HG03060 (cell line): ENCODE measurements around the gene TEX19.

Experiments used
- ATAC-seq: cut with Tn5 transposase; IDR thresholded peaks from one replicate; pipeline ENCODE4 v1.9.1; 2021; ENCODE audit warnings: low read depth, moderate number of reproducible peaks; ENCODE audit not compliant: unreplicated experiment

The TEX19 gene

GRCh38 chr17:82358465-82359350 is at the start of gene TEX19:
TEX19 (plus strand) TSS chr17:82359247; CDS start chr17:82362151, 2,904 bp downstream.
- ATAC-seq = no peak

GRCh38 chr17:82309656-82310570 is 49.1 kb upstream of the TEX19 start:
- no peak for ATAC-seq

DNA sequence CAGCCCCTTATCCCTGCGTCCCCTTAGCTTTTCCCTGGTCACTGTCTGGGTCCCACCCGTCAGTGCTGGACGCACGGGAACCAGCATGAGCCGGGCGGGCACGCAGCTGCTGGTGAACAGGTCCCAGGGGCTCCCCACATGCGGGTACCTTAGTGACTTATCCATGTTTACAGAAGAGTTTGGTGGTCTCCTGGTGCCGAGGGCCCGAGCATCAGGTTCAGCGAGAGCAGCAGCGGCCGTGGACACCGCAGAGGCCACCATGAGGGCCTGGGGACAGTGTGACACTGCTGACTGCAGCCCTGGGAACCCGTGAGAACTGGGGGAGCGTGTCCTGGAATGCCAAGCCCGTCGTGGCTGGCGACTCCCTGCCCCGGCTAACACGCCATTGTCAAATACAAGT is 48.2 kb upstream of the TEX19 start:
- ATAC-seq = no peak

- no peak for ATAC-seq
Observed at GRCh38 chr17:82311971-82312370, 47.1 kb upstream of the TEX19 start.

DNA sequence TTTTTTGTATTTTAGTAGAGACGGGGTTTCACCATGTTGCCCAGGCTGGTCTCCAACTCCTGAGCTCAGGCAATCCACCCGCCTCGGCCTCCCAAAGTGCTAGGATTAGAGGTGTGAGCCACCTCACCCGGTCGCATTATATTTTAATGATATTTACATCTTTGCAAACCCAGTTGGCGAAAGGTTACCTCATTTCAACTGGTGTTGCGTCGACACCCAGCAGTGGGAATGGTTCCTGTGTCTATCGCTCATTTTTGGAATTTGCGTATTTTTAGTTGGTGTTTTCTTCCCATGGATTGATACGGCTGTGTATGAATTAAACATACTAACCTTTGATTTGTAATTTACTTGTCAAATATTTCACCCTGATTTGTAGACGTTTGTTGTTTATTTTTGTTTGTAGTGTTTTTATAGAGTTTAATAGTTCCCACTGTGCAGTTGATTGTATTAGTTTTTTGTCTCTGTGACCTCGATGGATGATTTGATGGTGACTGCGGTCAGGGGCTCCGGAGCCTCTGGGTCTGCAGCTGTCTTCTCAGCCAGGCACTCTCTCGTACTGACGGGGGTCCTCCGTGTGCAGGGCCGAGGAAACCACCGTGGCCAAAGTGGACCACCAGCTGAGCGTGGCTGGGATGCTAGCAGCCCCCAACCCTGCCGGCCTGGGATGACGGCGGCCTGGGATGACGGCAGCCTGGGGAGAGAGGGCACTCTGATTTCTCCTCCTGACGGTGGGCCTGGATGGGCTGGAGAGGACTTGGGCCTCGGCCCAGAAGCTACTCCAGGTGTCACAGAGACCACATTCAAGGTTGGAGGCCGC is 45.6 kb upstream of the TEX19 start:
- ATAC-seq = no peak

DNA sequence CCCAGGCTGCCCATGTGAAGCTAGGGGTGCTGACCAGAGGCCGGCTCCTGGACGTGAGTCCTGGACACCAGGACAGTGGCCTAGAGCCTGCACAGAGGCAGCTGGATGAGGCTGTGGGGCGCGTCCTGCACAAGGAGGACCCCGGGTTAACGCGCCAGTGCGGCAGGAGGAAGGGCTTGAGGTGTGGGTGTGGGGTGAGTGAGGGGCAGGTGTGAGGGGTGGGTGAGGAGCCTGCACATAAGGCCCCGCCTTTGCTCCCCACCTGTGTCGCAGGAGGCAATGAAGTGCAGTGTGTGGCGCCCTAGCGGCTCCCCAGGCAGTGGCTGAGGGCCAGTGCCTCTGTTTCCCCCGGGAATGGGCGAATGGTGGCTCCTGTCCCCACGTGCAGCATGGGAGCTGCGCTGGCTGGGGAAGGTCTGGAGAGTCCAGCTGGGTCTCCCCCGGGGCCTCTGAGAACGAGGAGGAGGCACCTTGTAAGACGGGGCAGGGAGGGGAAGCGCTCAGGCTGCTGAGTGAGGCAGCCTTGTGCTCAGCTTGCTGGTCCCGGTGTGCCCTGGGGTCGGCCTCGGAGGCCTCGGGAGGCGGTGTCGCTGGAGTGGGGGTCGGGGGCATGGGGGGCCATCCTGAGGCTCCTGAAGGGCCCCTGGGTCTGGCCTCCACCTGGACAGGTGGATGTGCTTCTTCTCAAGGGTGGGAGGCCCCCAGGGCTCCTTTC is 44.9 kb upstream of the TEX19 start:
- no peak for ATAC-seq

GRCh38 chr17:82314727-82315605 is 44.1 kb upstream of the TEX19 start:
- ATAC-seq = no peak

- no peak for ATAC-seq
Observed at GRCh38 chr17:82315703-82316358, 43.2 kb upstream of the TEX19 start.

DNA sequence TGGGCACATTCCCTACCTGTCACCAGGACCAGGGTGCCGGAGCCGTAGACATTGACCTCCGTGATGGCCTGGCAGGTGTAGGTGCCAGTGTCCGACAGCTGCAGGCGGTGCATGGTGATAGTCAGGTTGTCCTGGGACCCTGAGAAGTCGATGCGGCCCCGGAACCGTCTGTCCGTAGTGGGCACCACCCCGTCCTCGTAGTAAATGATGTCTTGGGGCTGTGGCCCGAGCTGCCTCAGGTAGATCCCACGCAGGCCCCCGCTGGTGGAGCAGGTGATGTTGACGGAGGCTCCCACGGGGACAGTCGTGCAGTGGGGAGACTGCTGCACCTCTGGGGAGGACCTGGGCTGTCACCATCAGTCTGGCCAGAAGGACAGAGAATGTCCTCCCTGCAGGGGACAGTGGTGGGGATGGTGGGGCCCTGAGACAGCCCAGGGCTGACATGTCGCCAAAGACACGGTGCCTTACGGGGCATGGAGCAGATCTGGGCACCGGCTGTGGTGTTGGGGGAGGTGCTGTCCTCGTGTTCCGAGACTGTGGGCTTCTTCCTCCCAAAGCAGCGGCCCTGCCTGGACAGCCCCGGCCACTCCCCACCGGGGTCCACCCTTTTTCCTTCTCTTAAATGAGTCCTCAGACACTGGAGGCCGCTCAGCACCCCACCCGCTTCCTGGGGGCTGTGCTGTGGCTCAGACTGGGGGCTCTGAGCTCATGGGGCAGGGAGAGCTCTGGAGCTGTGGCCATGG is 42.2 kb upstream of the TEX19 start:
- ATAC-seq = no peak

DNA sequence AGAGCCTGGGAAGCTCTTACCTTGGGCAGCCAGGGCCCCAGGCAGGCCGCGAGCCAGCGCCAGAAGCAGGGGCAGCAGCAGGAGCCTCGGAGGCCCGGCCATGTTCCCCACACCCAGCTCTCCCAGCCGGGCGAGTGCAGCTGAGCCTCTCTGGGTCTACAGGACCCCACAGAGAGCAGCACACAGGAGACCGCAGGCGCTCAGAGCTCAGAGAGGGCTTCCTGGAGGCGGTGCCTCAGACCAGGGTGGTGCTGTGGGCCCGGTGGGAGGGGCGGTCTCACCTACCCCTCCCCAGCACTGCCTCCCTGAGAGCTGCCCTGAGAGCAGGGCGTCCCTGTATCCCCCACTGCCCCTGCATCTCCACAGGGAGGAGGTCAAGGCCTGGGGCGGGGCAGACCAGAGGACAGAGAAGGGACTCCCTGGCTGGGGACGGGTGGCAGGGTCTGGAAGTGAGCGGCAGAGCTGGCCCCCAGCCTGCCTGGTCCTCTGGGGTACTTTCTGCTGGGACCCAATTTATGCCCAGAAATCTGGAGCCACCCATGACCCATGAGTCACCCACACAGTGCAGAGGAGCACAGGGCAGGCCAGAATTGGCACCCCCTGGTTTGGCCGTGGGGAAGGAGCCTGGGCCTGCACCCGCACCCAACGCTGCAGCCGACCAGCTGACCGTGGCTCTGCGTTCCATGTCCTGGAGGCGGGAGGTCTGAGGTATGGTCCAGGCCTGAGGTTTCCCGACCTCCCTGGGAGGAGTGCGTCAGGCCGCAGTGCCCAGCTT is 41.5 kb upstream of the TEX19 start, which contains the start of gene CD7:
Gene CD7 (minus strand): TSS at position 215 of the 775 bp plus-strand sequence. CDS start 113 bp downstream, at position 102.
- no peak for ATAC-seq

DNA sequence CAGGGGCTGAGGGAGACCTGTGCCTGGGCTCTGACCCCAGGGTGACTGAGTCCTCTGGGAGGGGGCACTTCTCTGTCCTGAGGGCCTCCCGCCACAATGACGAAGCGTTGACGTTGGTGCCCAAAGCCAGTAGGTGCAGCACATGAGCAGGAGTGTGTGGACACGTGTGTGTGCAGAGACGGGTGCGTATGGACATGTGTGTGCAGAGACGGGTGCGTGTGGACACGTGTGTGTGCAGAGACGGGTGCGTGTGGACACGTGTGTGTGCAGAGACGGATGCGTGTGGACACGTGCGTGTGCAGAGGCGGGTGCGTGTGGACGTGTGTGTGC is 40.9 kb upstream of the TEX19 start:
- no peak for ATAC-seq

- no peak for ATAC-seq
Observed at GRCh38 chr17:82318772-82319606, 40.1 kb upstream of the TEX19 start.

DNA sequence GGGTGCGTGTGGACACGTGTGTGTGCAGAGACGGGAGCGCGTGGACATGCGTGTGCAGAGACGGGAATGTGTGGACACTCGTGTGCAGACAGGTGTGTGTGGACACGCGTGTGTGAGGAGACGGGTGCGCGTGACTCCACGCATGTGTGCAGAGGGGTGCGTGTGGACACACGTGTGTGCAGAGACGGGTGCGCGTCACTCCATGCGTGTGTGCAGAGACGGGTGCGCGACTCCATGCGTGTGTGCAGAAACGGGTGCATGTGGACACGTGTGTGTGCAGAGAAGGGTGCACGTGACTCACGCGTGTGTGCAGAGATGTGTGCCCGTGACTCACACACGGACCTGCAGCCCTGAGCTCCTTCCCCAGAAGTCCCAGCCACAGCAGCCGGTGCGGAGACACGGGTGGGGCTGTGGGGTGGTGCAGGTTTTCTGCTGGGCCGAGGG is 39.4 kb upstream of the TEX19 start:
- ATAC-seq = no peak

- ATAC-seq = no peak
Observed at GRCh38 chr17:82320140-82320840, 38.8 kb upstream of the TEX19 start.
